Tibial nerve (tissue), 4 donors: ENCODE data around the gene CLDND1. TPM values are rescaled to one million over a fixed set of nuclear protein-coding genes. Genes with fewer than 3 reads are reported as not detected.
"Not testable (repeated sequence)": the region's sequence is repeated elsewhere in the genome, so short reads cannot be mapped to it uniquely, and the experiment has no call there.

ENCODE experiments used
- DNase-seq, 2 donors: peaks; one replicate each; pipeline ENCODE4 v3.0.0-alpha.2; 2019; ENCODE audit warnings: low spot score in 2 of 2
- H3K27ac ChIP-seq, 4 donors: fragments of 200-600 bp; sonication (generic) in 3 of 4; one replicate each; pipeline ENCODE4 v1.5.1; 2017 to 2019; ENCODE audit warnings: mild to moderate bottlenecking in 1 of 4
- H3K27me3 ChIP-seq, 2 donors: fragments of 200-600 bp; sonication (generic) in 1 of 2; one replicate each; pipeline versions ENCODE4 v1.5.1 to v1.6.0; 2017 to 2019
- H3K36me3 ChIP-seq, 3 donors: fragments of 200-600 bp; sonication (generic); one replicate each; pipeline ENCODE4 v1.5.1; 2018 to 2019
- H3K4me1 ChIP-seq, 4 donors: fragments of 200-600 bp; sonication (generic) in 3 of 4; one replicate each; pipeline ENCODE4 v1.5.1; 2017 to 2019
- H3K4me3 ChIP-seq, 4 donors: fragments of 200-600 bp; sonication (generic) in 3 of 4; one replicate each; pipeline ENCODE4 v1.5.1; 2017 to 2019; ENCODE audit warnings: mild to moderate bottlenecking in 1 of 4, moderate library complexity in 1 of 4
- H3K9me3 ChIP-seq, 4 donors: fragments of 200-600 bp; sonication (generic) in 3 of 4; one replicate each; pipeline ENCODE4 v1.5.1; 2017 to 2019
- CTCF ChIP-seq, 5 experiments: fragments of 200-600 bp in 3 of 5; fragments of 450-650 bp in 2 of 5; sonication (generic) in 3 of 5; IDR thresholded peaks; one replicate each; pipeline ENCODE4 v1.5.1; 2016 to 2019; ENCODE audit warnings: antibody characterized with exemption in 5 of 5, mild to moderate bottlenecking in 3 of 5, moderate library complexity in 2 of 5
- EP300 ChIP-seq, 2 donors: sonication (generic); formaldehyde crosslinking; IDR thresholded peaks; one replicate each; pipeline ENCODE4 v1.6.1; 2017; ENCODE audit warnings: antibody characterized with exemption in 2 of 2, mild to moderate bottlenecking in 1 of 2
- POLR2A ChIP-seq, 2 donors: fragments of 450-650 bp; IDR thresholded peaks; one replicate each; pipeline ENCODE4 v1.6.1; 2017; ENCODE audit warnings: antibody characterized with exemption in 2 of 2, mild to moderate bottlenecking in 2 of 2, moderate library complexity in 2 of 2
- WGBS, 2 donors: methylation state at CpG; one replicate each; pipeline ENCODE4 v1.1.5; 2018; 5-methylcytosine and 5-hydroxymethylcytosine counted together
- total RNA-seq, 4 donors: library from RNA; depleted of rRNA; stranded (reverse); fragments of >200 nt; gene quantifications; one replicate each; pipeline ENCODE4 v1.1.0, GENCODE V29; 2016

Gene CLDND1
- total RNA-seq, 4 donors from 2014 or later, result 106 to 191 (median 172) TPM

GRCh38 chr3:98564282-98565005, 41.7 kb upstream of the CLDND1 start:
- TF ChIP-seq EP300 (IDR thresholded peaks at IDR 0.05) (no peak), POLR2A (IDR thresholded peaks at IDR 0.05) (no peak), CTCF (IDR thresholded peaks at IDR 0.05) (no peak)
- no peak overlapping the region for H3K4me3 ChIP-seq
- no peaks in the 10 kb centered on the region for H3K27me3 ChIP-seq
- no peaks in the 10 kb centered on the region for H3K9me3 ChIP-seq
- H3K36me3 ChIP-seq, result no peaks in the 10 kb centered on the region
- no peaks in the 10 kb centered on the region for H3K4me1 ChIP-seq
- DNase-seq, result no peak
- peak overlapping the region in 1 of 4 donors; percentile 44 for H3K27ac ChIP-seq
- 80 to 87% methylated on average over 7 of the region's 7 CpGs for whole genome bisulfite sequencing, 2 donors

- H3K4me3 ChIP-seq, result no peak overlapping the region
- TF ChIP-seq POLR2A (IDR thresholded peaks at IDR 0.05), result no peak
- no peak for TF ChIP-seq EP300 (IDR thresholded peaks at IDR 0.05)
- no peak for TF ChIP-seq CTCF (IDR thresholded peaks at IDR 0.05)
- 79 to 86% methylated on average over 4 of the region's 4 CpGs for WGBS, 2 donors
- H3K36me3 ChIP-seq, result no peaks in the 10 kb centered on the region
- H3K9me3 ChIP-seq, result no peaks in the 10 kb centered on the region
- H3K27me3 ChIP-seq, result no peaks in the 10 kb centered on the region
- DNase-seq, result no peak
- H3K4me1 ChIP-seq, result no peaks in the 10 kb centered on the region
- peak overlapping the region in 1 of 4 donors; percentile 44 for H3K27ac ChIP-seq
Measured at GRCh38 chr3:98563661-98564281, 41.1 kb upstream of the CLDND1 start.

GRCh38 chr3:98561727-98562521, 39.2 kb upstream of the CLDND1 start:
- TF ChIP-seq POLR2A (IDR thresholded peaks at IDR 0.05), result no peak
- no peaks in the 10 kb centered on the region for H3K9me3 ChIP-seq
- H3K27me3 ChIP-seq, result no peaks in the 10 kb centered on the region
- H3K4me1 ChIP-seq, result no peaks in the 10 kb centered on the region
- no peak overlapping the region for H3K27ac ChIP-seq
- no peak overlapping the region for H3K4me3 ChIP-seq
- H3K36me3 ChIP-seq, result no peaks in the 10 kb centered on the region
- 83 to 85% methylated on average over 5 of the region's 5 CpGs for WGBS, 2 donors
- DNase-seq, result no peak

- no peak for DNase-seq
- Histone ChIP-seq H3K36me3 (no peaks in the 10 kb centered on the region), H3K4me1 (no peaks in the 10 kb centered on the region), H3K27ac (no peak overlapping the region), H3K27me3 (no peaks in the 10 kb centered on the region), H3K4me3 (no peak overlapping the region), H3K9me3 (no peaks in the 10 kb centered on the region)
- no peak for TF ChIP-seq EP300 (IDR thresholded peaks at IDR 0.05)
- TF ChIP-seq CTCF (IDR thresholded peaks at IDR 0.05), result no peak
- TF ChIP-seq POLR2A (IDR thresholded peaks at IDR 0.05), result no peak
- WGBS, 2 donors, result 71 to 72% methylated on average over 2 of the region's 2 CpGs
Measured at GRCh38 chr3:98560911-98561310, 38.2 kb upstream of the CLDND1 start.

GRCh38 chr3:98559769-98560168, 37.1 kb upstream of the CLDND1 start:
- H3K27me3 ChIP-seq, result not testable (repeated sequence)

More at GRCh38 chr3:98559769-98560168, 37.1 kb upstream of the CLDND1 start:
- not testable (repeated sequence) for H3K4me3 ChIP-seq, H3K36me3 ChIP-seq, H3K27ac ChIP-seq, H3K9me3 ChIP-seq, DNase-seq, H3K4me1 ChIP-seq
- WGBS, 2 donors, result 97% methylated on average over 2 of the region's 2 CpGs
